SU-DHL-6 (cell line): ENCODE results near the gene NR2F1-AS1.

ENCODE experiments used
- H2AFZ ChIP-seq: fragments of 200-600 bp; sonication (generic); 2 replicates; pipeline ENCODE4 v1.6.1; 2014; ENCODE audit warnings: low read depth, mild to moderate bottlenecking, moderate library complexity, mixed read lengths, antibody characterized with exemption, low read length; ENCODE audit not compliant: severe bottlenecking
- H3F3A ChIP-seq: fragments of 200-600 bp; shearing (Covaris generic); 2 replicates; pipeline ENCODE4 v1.6.0; 2016; ENCODE audit warnings: antibody characterized with exemption, mild to moderate bottlenecking; ENCODE audit not compliant: insufficient read depth
- H3K27ac ChIP-seq: fragments of 200-600 bp; sonication (generic); 2 replicates; pipeline ENCODE4 v1.5.1; 2016; ENCODE audit warnings: low read depth, mild to moderate bottlenecking, low read length, moderate library complexity, mixed read lengths
- H3K27me3 ChIP-seq: fragments of 200-600 bp; sonication (generic), shearing (Covaris generic); 2 replicates; pipeline ENCODE4 v1.6.0; 2014; ENCODE audit warnings: mild to moderate bottlenecking, low read length
- H3K36me3 ChIP-seq: fragments of 200-600 bp; sonication (generic); 2 replicates; pipeline ENCODE4 v1.6.1; 2014; ENCODE audit warnings: mild to moderate bottlenecking, low read length, mixed read lengths
- H3K4me2 ChIP-seq: fragments of 300-600, 200-600 bp; shearing (Covaris generic), sonication (generic); 2 replicates; pipeline ENCODE4 v1.6.0; 2014; ENCODE audit warnings: low read length, low read depth, mild to moderate bottlenecking; ENCODE audit not compliant: poor library complexity, severe bottlenecking
- H3K4me3 ChIP-seq: fragments of 200-600 bp; sonication (generic); 2 replicates; pipeline ENCODE4 v1.5.1; 2014; ENCODE audit warnings: antibody characterized with exemption, low read length, mild to moderate bottlenecking, mixed read lengths; ENCODE audit not compliant: insufficient read depth, poor library complexity, severe bottlenecking
- H3K79me2 ChIP-seq: fragments of 200-600 bp; sonication (generic); 2 replicates; pipeline ENCODE4 v1.6.1; 2014; ENCODE audit warnings: mild to moderate bottlenecking, low read length, moderate library complexity; ENCODE audit not compliant: insufficient read depth
- H3K9ac ChIP-seq: fragments of 200-600 bp; sonication (generic); 2 replicates; pipeline ENCODE4 v1.7.0; 2014; ENCODE audit warnings: mild to moderate bottlenecking, low read length
- H3K9me2 ChIP-seq: fragments of 200-600 bp; sonication (generic); replicated peaks from 2 replicates; pipeline ENCODE4 v1.6.1; 2014; ENCODE audit warnings: low read length; ENCODE audit not compliant: insufficient read depth
- H3K9me3 ChIP-seq: fragments of 200-600 bp; sonication (generic); 2 replicates; pipeline ENCODE4 v1.6.1; 2014; ENCODE audit warnings: low read length, mixed read lengths; ENCODE audit not compliant: insufficient read depth
- H4K20me1 ChIP-seq: fragments of 200-600 bp; sonication (generic); 2 replicates; pipeline ENCODE4 v1.6.1; 2014; ENCODE audit warnings: low read depth, mild to moderate bottlenecking, antibody characterized with exemption, low read length, moderate library complexity, mixed read lengths
- CTCF ChIP-seq: fragments of 200-600 bp; sonication (generic); IDR thresholded peaks from one replicate; pipeline ENCODE4 v1.5.1; 2017; ENCODE audit warnings: antibody characterized with exemption, mild to moderate bottlenecking, low read length, moderate library complexity; ENCODE audit not compliant: insufficient read depth, poor library complexity, severe bottlenecking
- EZH2phosphoT487 ChIP-seq: fragments of 200-600 bp; sonication (generic), shearing (Covaris generic); conservative IDR thresholded peaks from 2 replicates; pipeline ENCODE4 v1.6.1; 2018; ENCODE audit warnings: mild to moderate bottlenecking, antibody characterized with exemption, low read length, moderate library complexity, mixed read lengths

NR2F1-AS1 gene

GRCh38 chr5:93595420-93596147 lies 14.6 kb upstream of the NR2F1-AS1 start:
- TF ChIP-seq EZH2phosphoT487 (no peak), CTCF (no peak)
- no peaks in the 10 kb centered on the region for H3K79me2 ChIP-seq
- no peak overlapping the region for H2AFZ ChIP-seq
- H3K4me2 ChIP-seq: no peak overlapping the region
- H3K27ac ChIP-seq: no peak overlapping the region
- H3K36me3 ChIP-seq: no peaks in the 10 kb centered on the region
- no peak overlapping the region for H3K4me3 ChIP-seq
- H3K9me3 ChIP-seq: no peaks in the 10 kb centered on the region
- H3F3A ChIP-seq: no peaks in the 10 kb centered on the region
- H3K9ac ChIP-seq: no peak overlapping the region
- H3K9me2 ChIP-seq: no peaks in the 10 kb centered on the region
- no peaks in the 10 kb centered on the region for H3K27me3 ChIP-seq
- H4K20me1 ChIP-seq: no peaks in the 10 kb centered on the region

- Histone ChIP-seq H3K79me2 (no peaks in the 10 kb centered on the region), H3K9me3 (no peaks in the 10 kb centered on the region), H3F3A (no peaks in the 10 kb centered on the region), H3K9ac (no peak overlapping the region), H3K4me2 (no peak overlapping the region), H3K27me3 (no peaks in the 10 kb centered on the region), H3K27ac (no peak overlapping the region), H2AFZ (no peak overlapping the region), H4K20me1 (no peaks in the 10 kb centered on the region), H3K4me3 (no peak overlapping the region), H3K9me2 (no peaks in the 10 kb centered on the region), H3K36me3 (no peaks in the 10 kb centered on the region)
- no peak for TF ChIP-seq CTCF
- TF ChIP-seq EZH2phosphoT487: no peak
Observed at GRCh38 chr5:93594591-93595419, 13.8 kb upstream of the NR2F1-AS1 start.

GRCh38 chr5:93593476-93594131 lies 12.6 kb upstream of the NR2F1-AS1 start:
- Histone ChIP-seq H3K36me3 (no peaks in the 10 kb centered on the region), H3K27ac (no peak overlapping the region), H3K79me2 (no peaks in the 10 kb centered on the region), H3K9me2 (no peaks in the 10 kb centered on the region), H2AFZ (no peak overlapping the region), H3K4me3 (no peak overlapping the region), H3F3A (no peaks in the 10 kb centered on the region), H4K20me1 (no peaks in the 10 kb centered on the region), H3K4me2 (no peak overlapping the region), H3K9ac (no peak overlapping the region), H3K9me3 (no peaks in the 10 kb centered on the region), H3K27me3 (no peaks in the 10 kb centered on the region)
- TF ChIP-seq EZH2phosphoT487 (no peak), CTCF (no peak)
